ENCODE data around the gene MBOAT2.

- no peak for TF ChIP-seq EZH2phosphoT487 (IDR thresholded peaks at IDR 0.05; ENCODE audit: borderline replicate concordance)
- TF ChIP-seq CTCF (conservative IDR thresholded peaks at IDR 0.05; ENCODE audit: low read length) = no peak
Measured at GRCh38 chr2:8847400-8847799, 156.1 kb downstream of the MBOAT2 start.

Data from Loucy (cell line).